Stimulated activated CD8-positive, alpha-beta memory T cell treated with anti-CD3 and anti-CD28 coated beads, Interleukin-7, amount 100 ng/mL, for 48 hours (primary cell): Measurements from ENCODE around the gene SEMA4C.

Source experiments
- DNase-seq, 2 donors: peaks; one replicate each; pipeline ENCODE4 v3.0.0-alpha.2; 2020; ENCODE audit warnings: low read depth in 1 of 2; ENCODE audit errors: extremely low read depth in 1 of 2

SEMA4C gene

DNA sequence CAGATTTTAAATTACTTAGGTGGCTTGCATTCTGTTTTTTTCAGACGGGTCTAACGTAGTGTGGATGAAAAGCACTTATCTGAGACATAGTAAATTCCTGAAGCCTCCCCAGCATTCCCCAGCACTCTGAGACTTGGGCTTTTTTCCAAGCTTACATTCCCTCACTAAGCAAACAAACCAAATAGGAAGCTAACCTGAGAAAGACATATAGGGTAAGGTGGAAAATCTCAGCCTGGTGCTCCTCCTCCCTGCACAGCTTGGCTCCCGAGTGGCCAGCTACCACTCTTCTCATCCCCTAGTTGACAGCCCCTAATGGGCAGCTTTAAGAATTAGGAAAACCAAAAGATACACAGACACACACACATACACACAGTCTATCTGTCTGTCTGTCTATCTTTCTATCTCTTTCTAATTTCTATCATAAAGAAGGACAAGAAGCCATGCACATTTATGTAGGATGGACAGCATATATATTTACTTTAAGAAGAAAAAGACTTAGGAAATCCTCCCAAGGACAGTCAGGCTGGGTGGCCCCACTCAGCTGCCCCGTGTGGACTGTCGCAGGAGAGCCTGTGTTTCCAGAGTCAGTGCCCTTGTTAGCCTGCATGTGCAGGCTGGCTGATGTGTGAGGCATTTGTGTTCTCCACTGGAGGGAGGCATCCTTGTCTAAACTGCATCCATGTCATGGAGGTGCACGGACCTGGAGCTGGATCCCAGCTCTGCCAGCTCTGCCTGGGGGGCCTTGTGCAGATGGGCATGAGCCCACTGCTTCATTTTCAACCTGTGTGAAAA lies 45.6 kb downstream of the SEMA4C start:
- no peak for DNase-seq

DNA sequence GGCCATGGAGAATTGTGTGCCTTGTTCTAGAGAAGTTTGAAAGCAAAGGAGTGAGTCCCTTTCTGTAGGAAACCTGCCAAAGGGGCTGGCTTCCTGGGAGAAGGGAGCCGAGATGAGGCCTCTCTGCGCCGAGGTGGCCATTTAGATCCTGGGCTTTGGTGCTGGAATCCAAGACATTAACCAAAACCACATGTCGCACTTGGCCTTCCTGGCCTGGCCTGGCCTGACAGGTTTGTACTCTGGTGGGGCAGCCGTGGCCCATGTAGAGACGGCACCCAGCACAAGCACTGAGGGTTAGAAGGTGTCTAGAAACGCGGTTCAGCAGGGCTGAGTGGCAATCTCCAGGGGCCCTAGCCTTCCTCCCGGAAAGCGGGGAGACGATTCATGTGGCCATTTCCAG lies 46.7 kb downstream of the SEMA4C start:
- no peak for DNase-seq

DNA sequence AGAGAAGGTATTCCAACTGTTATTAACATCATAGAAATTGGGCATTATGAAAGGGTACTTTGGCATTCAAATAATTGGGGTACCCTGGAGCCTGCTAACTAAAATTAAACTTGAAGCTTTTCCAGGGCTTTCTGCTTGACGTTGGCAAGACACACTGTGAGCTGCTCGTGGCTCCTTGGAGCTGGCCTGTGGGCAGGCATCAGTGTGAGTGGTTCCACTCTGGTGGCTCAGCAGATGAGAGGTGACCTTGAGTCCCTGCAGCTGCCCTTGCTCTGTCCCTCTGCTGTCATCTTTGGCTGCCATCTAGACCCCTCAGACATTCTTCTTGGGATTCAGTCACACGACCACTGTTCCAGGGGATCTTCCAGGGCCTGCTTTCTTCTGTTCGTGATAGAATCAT lies 47.1 kb downstream of the SEMA4C start:
- no peak for DNase-seq

DNA sequence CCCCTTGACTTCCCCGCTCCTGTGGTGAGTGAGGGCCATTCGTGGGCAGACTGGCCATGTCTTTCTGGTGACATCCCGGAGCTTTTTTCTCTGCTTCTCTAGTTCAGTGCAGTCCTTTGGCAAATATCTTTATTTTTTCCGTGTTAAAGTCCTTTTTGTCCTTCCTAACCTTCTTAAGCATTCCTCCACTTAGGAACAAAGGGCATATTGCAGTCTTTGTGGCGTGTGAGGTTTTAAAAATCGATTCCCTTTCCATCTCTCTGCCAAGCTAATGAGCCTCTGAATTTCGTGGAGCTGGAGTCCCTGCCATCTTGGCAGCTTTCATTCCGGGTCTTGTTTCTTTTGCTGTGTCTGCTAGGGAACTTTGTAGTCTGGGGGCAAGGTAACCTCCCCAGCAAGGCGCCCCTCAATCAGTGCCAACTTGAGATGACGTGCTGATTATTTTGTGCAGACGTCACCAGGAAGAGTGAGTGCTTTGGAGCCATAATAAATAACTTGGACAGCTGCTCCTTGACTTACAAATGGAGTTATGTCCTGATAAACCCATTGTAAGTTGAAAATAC lies 48.7 kb downstream of the SEMA4C start:
- no peak for DNase-seq

DNA sequence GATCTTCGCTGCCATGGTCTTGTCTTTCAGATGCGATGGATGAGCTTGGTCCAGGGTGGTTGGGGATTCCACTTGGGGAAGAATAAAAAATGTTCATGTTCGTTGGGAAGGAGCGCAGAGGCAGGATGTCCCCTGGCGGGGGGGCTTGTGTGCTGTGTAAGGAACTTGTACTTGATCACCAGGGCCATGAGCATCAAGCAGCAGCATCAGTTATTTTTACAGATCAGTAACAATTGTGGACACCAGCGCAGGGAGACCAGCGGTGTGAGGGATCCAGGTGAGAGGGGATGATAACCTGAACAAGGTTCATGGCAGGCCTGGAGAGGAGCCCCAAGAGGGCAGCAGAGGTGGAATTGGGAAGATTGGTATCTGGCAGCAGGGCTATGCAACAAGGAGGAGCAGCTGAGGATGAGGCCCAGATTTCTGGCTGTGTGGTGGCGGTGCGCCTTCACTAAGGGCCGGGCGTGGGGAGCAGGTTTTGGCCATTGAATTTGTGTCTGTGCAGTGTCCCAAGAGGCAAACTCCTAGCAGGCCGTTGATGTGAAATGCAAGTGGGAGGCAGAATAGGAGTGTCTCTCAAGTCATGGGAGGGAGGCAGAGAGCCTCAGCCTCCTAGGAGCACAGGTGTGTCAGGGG lies 49.9 kb downstream of the SEMA4C start:
- DNase-seq = no peak

DNA sequence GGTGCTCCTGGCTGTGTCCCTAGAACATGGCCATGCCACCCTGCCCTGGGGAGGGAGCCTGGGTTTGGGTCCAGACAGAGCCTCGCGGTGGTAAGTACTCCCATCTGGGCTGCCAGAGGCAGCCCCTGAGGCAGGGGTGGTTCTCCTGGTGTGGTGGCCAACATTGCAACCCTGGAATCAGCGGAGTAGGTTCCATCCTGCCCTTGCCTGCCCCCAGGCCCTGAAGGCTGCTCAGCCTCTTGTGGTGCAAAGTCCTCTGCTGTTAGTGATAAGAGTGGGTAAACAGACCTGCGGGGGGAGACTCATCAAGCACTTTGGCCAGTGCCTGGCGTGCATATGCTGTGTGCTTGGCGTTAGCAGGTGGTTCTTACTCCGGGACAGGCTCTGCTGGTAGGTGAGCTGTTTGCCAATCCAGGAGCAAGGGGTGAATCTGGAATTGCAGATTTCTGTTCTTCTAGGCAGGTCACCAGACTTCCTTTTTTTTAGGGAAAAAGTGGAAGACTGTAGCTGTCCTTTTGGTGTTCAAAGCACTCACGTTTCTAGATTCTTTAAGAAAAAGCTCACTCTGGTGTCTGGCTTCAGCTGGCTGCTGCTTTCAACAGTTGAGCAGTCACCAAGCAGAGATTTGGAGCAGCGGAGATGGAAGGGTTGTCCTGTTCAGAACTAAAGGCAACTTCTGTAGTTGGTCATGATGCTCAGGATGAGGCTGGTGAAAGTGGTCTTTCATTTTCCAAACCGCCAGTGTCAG lies 50.6 kb downstream of the SEMA4C start:
- no peak for DNase-seq

DNA sequence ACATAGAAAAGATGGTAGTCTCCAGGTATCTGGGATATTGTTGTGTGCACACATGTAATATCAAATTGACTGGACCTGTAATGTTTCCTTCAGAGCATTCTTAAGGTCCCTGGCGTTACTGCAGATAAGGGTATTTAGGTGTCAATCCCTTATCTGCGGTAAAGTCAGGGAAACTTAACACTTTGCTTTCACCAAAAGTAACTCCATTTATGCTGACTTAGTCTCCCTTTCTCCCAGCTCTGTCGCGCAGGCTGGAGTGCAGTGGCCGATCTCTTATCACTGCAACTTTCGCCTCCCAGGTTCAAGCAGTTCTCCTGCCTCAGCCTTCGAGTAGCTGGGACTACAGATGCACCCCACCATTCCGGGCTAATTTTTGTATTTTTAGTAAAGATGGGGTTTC lies 52.0 kb downstream of the SEMA4C start:
- DNase-seq = no peak

DNA sequence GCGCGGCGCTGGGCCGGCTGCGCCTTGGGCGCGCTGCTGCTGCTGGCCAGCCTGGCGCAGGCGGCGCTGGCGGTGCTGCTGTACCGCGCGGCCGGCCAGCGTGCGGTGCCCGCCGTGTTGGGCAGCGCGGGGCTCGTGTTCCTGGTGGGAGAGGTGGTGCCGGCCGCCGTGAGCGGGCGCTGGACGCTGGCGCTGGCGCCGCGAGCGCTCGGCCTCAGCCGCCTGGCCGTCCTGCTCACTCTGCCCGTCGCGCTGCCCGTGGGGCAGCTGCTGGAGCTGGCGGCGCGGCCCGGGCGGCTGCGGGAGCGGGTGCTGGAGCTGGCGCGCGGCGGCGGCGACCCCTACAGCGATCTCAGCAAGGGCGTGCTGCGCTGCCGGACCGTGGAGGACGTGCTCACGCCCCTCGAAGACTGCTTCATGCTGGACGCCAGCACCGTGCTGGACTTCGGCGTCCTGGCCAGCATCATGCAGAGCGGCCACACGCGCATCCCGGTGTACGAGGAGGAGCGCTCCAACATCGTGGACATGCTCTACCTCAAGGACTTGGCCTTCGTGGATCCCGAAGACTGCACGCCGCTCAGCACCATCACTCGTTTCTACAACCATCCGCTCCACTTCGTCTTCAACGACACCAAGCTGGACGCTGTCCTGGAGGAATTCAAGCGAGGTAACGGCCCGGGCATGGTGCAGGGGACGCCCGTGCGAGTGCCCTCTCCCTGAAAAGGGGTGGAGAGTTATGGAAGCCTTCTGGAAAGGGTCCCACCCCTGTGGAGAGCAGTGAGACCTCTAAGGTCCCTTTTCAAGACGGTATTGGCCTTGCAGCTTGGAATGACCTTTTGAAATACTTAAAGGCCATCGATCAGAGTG lies 52.8 kb downstream of the SEMA4C start:
- DNase-seq = no peak

DNA sequence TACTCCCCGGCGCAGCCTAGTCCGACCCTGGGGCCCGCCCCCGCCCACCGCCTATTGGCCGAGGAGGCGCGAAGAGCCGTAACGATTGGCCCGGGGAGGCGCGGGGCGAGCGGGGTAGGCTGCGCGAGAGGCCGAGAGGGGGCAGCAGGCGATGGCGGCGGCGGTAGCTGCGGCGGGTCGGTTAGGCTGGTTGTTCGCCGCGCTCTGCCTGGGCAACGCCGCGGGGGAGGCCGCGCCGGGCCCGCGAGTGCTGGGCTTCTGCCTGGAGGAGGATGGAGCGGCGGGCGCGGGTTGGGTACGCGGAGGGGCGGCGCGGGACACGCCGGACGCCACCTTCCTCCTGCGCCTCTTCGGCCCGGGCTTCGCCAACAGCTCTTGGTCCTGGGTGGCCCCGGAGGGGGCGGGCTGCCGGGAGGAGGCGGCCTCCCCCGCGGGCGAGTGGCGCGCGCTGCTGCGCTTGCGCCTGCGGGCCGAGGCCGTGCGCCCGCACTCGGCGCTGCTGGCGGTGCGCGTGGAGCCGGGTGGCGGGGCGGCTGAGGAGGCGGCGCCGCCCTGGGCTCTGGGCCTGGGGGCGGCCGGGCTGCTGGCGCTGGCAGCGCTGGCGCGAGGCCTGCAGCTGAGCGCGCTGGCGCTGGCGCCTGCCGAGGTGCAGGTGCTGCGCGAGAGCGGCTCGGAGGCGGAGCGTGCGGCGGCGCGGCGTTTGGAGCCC lies 53.6 kb downstream of the SEMA4C start, which contains the start of gene CNNM3:
Gene CNNM3, plus strand, starts transcription at position 142 of the 709 bp plus-strand sequence. Its CDS starts 10 bp downstream, at position 152.
- peak; percentile 93 to 95 for DNase-seq

DNA sequence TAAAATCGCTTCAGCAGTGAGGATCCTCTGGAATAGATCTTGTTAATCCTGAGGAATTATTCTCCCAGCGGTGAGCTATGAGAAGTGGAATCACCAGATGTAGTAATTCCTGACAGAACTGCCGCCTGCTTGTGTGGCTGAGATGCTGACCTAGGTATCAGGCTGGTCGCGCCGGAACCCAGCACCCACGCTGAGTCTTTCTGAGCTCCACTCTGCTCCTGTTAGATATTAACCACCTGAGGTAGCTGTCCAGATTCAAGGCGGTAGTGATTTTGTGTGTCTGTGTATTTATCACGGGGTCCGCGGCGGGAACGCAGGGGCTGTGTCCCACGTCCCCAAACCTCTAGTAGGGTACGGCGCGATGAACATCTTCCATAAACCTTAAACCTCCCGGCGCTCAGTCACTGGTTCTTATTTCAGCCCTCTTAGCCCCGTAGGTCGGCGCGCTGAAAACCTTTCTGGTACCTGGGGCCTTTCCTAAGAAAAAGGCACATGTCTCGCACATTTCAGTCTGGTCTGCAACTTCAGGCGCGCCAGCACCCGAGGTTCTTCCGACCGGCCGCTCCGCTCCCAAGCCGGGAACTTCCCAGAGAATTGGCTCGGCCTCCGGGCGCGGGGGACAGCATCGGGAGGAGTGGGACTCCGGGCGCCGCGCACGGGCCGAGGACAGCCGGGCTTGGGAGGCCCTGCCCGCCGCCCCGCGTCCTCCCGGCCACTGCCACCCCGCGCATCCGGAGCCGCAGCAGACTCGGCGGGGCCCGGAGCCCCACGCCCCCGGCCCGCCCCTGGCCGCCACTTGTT lies 54.4 kb downstream of the SEMA4C start:
- DNase-seq = no peak

DNA sequence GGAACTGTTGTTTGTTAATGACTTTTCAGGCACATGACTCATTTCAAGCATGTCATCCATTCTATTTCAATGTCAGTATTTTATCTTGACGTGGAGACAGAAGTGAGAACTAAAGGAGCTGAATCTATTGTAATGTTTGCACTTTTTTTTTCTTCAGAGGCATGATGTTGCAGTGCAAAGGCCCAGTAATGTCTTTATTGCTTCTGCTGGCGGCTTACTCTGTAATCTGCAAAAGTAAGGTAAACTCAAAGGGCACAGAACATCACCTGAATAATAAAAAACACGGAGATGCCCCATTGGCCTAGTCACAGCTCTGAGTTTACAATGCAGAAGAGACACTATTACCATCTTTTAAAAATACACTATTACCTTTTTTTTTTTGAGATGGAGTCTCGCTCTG lies 56.2 kb downstream of the SEMA4C start:
- no peak for DNase-seq

DNA sequence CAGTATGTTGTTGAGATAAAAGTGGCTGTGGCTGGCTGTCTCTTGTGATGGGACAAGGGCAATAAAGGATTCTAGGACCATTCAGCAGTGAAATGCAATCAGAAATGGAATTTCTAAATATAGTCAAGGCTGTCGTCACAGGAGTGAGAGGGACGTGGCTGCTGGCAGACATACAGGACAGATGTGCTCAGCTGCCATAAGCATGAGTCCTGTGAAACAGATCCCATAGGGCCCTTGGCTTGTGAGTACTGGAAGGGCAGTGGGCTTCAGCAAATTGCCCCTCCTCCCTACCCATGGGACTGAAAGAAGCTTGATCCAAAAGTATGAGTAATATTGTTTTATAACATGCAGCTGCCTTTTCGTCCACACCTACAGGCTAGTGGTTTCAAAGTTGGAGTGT lies 58.0 kb downstream of the SEMA4C start:
- DNase-seq = no peak

DNA sequence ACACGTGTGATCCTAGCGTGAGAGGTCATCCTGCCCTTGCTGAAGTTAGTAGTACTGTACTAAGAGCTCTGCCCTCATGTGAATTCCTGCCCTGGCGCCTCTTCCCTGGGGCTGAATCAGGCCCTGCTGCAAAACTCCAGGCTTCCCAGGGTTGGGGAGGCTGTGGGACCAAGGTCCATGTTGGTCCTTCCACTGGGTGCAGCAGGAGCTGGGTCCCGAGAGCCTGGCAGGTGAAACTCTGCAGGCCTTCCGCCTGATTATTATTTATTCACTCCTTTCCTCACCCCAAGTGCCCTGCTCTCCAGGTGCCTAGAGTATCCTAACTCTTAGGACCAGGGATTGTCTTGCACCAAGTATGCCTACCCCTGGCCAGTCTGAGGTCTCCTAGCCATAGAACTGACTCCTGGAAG lies 59.1 kb downstream of the SEMA4C start:
- no peak for DNase-seq

DNA sequence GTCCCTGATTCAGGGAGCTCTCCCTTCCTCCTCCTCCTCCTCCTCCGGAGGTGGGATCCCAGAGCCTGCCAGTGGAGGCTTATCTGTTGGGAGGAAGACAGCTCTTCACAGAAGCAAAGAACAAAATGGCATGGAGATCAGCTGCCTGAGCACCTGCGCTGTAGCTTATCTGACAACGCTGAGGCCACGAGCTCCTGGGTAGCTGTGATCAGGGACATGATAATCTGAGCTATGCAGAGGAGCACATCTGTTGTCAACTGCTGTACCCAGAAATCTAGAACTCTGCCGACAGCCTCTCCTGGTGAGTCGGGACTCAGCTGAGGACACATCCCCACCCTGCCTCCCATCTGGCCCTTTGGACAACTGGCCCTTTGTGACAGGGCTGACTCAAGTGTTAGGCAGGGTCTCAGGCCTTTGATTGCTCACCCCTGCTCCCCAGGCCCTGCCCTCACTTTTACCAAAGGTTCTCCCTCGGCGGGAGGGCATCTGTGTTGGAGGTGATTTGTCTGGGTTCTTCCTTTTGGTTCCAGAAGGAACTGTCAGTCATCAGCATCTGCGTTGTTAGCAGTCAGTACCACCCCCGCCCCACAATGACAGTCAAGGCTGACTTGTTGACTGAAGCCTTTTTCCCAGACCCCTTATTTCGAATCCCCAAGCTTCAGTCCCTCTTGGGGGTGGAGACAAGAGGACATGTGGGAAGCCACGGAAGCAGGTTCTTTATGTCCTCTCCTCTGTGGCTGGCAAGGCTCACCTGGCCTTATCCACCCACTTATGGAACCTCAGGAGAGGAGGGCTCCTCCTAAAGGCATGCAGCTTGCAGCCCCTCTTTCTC lies 59.7 kb downstream of the SEMA4C start:
- no peak for DNase-seq
